HG03196 (cell line): ENCODE measurements around the gene PSEN2.
"Not testable (repeated sequence)": the region's sequence is repeated elsewhere in the genome, so short reads cannot be mapped to it uniquely, and the experiment has no call there.

Source experiments
- ATAC-seq: cut with Tn5 transposase; IDR thresholded peaks from one replicate; pipeline ENCODE4 v1.9.1; 2021; ENCODE audit not compliant: unreplicated experiment

Gene PSEN2

GRCh38 chr1:226912587-226913176 is 42.3 kb downstream of the PSEN2 start:
- ATAC-seq, result peak; percentile 53

GRCh38 chr1:226915672-226915995 is 45.2 kb downstream of the PSEN2 start:
- peak; percentile 16 for ATAC-seq

- ATAC-seq, result no peak
These were observed 46.1 kb downstream of the PSEN2 start for GRCh38 chr1:226916497-226916896.

- no peak for ATAC-seq
These were observed 49.2 kb downstream of the PSEN2 start for GRCh38 chr1:226919587-226919986.

GRCh38 chr1:226919995-226920394 is 49.6 kb downstream of the PSEN2 start:
- no peak for ATAC-seq

GRCh38 chr1:226920446-226920894 is 50.1 kb downstream of the PSEN2 start:
- no peak for ATAC-seq

- ATAC-seq, result no peak
These were observed 51.1 kb downstream of the PSEN2 start for GRCh38 chr1:226921504-226921903.

GRCh38 chr1:226929260-226930111 is 59.1 kb downstream of the PSEN2 start:
- not testable (repeated sequence) for ATAC-seq

GRCh38 chr1:226934483-226935237 is 64.2 kb downstream of the PSEN2 start:
- ATAC-seq, result no peak

GRCh38 chr1:226937940-226938725 is 67.7 kb downstream of the PSEN2 start:
- no peak for ATAC-seq

- no peak for ATAC-seq
These were observed 68.6 kb downstream of the PSEN2 start for GRCh38 chr1:226938903-226939437.

- peak; percentile 33 for ATAC-seq
These were observed 69.1 kb downstream of the PSEN2 start for GRCh38 chr1:226939438-226940028.

- peak; percentile 97 for ATAC-seq
These were observed 69.8 kb downstream of the PSEN2 start, which contains the start of gene COQ8A for GRCh38 chr1:226940029-226940805. COQ8A (plus strand) TSS chr1:226940294; CDS start chr1:226961386, 21,092 bp downstream.

- no peak for ATAC-seq
These were observed 70.3 kb downstream of the PSEN2 start for GRCh38 chr1:226940806-226941067.

GRCh38 chr1:226942392-226942791 is 72.0 kb downstream of the PSEN2 start:
- ATAC-seq, result no peak

GRCh38 chr1:226943156-226943555 is 72.7 kb downstream of the PSEN2 start:
- no peak for ATAC-seq

- no peak for ATAC-seq
These were observed 73.5 kb downstream of the PSEN2 start for GRCh38 chr1:226943927-226944326.

- ATAC-seq, result no peak
These were observed 74.9 kb downstream of the PSEN2 start for GRCh38 chr1:226945106-226945857.
